GM19035 (cell line): ENCODE results near the gene DAAM1.
A peak's percentile ranks its signal among the peaks of the same experiment; 100 is the strongest.

Source experiments
- ATAC-seq: cut with Tn5 transposase; IDR thresholded peaks from one replicate; pipeline ENCODE4 v1.9.1; 2021; ENCODE audit not compliant: unreplicated experiment

DAAM1 gene

GRCh38 chr14:59356767-59357166, 168.3 kb downstream of the DAAM1 start:
- peak; percentile 69 for ATAC-seq

GRCh38 chr14:59358102-59358501, 169.6 kb downstream of the DAAM1 start:
- ATAC-seq = no peak

- no peak for ATAC-seq
These were observed 170.3 kb downstream of the DAAM1 start for GRCh38 chr14:59358784-59359183.

GRCh38 chr14:59359431-59360124, 171.1 kb downstream of the DAAM1 start:
- no peak for ATAC-seq

GRCh38 chr14:59360233-59360632, 171.8 kb downstream of the DAAM1 start:
- ATAC-seq = no peak

- no peak for ATAC-seq
These were observed 172.7 kb downstream of the DAAM1 start for GRCh38 chr14:59360923-59361794.

- no peak for ATAC-seq
These were observed 174.0 kb downstream of the DAAM1 start for GRCh38 chr14:59362513-59362912.

GRCh38 chr14:59363531-59364226, 175.2 kb downstream of the DAAM1 start:
- ATAC-seq = no peak

GRCh38 chr14:59370158-59370742, 181.8 kb downstream of the DAAM1 start:
- ATAC-seq = no peak

GRCh38 chr14:59371771-59372170, 183.3 kb downstream of the DAAM1 start:
- ATAC-seq = no peak

- no peak for ATAC-seq
These were observed 185.6 kb downstream of the DAAM1 start for GRCh38 chr14:59374048-59374447.

GRCh38 chr14:59376686-59377085, 188.2 kb downstream of the DAAM1 start:
- ATAC-seq = no peak

- no peak for ATAC-seq
These were observed 189.0 kb downstream of the DAAM1 start for GRCh38 chr14:59377491-59377890.

- no peak for ATAC-seq
These were observed 189.6 kb downstream of the DAAM1 start for GRCh38 chr14:59377991-59378601.

- ATAC-seq = no peak
These were observed 201.5 kb downstream of the DAAM1 start for GRCh38 chr14:59389936-59390335.

- no peak for ATAC-seq
These were observed 202.9 kb downstream of the DAAM1 start for GRCh38 chr14:59391388-59391787.

GRCh38 chr14:59394268-59394667, 205.8 kb downstream of the DAAM1 start:
- no peak for ATAC-seq

- no peak for ATAC-seq
These were observed 207.2 kb downstream of the DAAM1 start for GRCh38 chr14:59395672-59396071.

- ATAC-seq = no peak
These were observed 210.4 kb downstream of the DAAM1 start for GRCh38 chr14:59398841-59399240.

- no peak for ATAC-seq
These were observed 218.2 kb downstream of the DAAM1 start for GRCh38 chr14:59406454-59407245.
